Upper lobe of left lung (tissue), 4 donors: Measurements from ENCODE around the gene KIF26B.

Experiments used
- CTCF ChIP-seq, 6 experiments: fragments of 450-650 bp in 4 of 6; fragments of 200-600 bp in 2 of 6; sonication (generic) in 2 of 6; IDR thresholded peaks; one replicate each; pipeline ENCODE4 v1.5.1; 2016 to 2019; ENCODE audit warnings: antibody characterized with exemption in 6 of 6
- EP300 ChIP-seq, 4 donors: sonication (generic); formaldehyde crosslinking; IDR thresholded peaks; one replicate each; pipeline ENCODE4 v1.5.1; 2017; ENCODE audit warnings: antibody characterized with exemption in 4 of 4, control low read depth in 2 of 4

- TF ChIP-seq CTCF (IDR thresholded peaks at IDR 0.05): no peak
- TF ChIP-seq EP300 (IDR thresholded peaks at IDR 0.05): no peak
Measured at GRCh38 chr1:245603311-245603865, 448.6 kb downstream of the KIF26B start.
